DND-41 (cell line): ENCODE data around the gene KCNMA1.

Experiments used
- ATAC-seq: fragments of 200-7000 bp; cut with Tn5 transposase; 3 replicates; pipeline ENCODE4 v1.9.1; 2021; ENCODE audit warnings: low read depth; ENCODE audit not compliant: insufficient read depth
- DNase-seq: peaks from one replicate; pipeline ENCODE4 v3.0.0-alpha.2; 2020
- H2AFZ ChIP-seq: 2 replicates; pipeline ENCODE4 v1.6.0; 2012; ENCODE audit warnings: low read depth, low read length
- H3K27ac ChIP-seq: 2 replicates; pipeline ENCODE4 v1.5.1; 2012; ENCODE audit warnings: low read length, inconsistent platforms
- H3K27me3 ChIP-seq: fragments of 200-600 bp; sonication (generic); 2 replicates; pipeline ENCODE4 v1.6.0; 2012; ENCODE audit warnings: low read length, mild to moderate bottlenecking, inconsistent platforms; ENCODE audit not compliant: insufficient read depth, poor library complexity
- H3K36me3 ChIP-seq: 2 replicates; pipeline ENCODE4 v1.5.1; 2012; ENCODE audit warnings: low read length, inconsistent platforms; ENCODE audit not compliant: insufficient read depth
- H3K4me1 ChIP-seq: 2 replicates; pipeline ENCODE4 v1.5.1; 2012; ENCODE audit warnings: mild to moderate bottlenecking, low read length; ENCODE audit not compliant: insufficient read depth
- H3K4me2 ChIP-seq: 2 replicates; pipeline ENCODE4 v1.6.0; 2012; ENCODE audit warnings: mild to moderate bottlenecking, moderate library complexity, low read length, inconsistent platforms; ENCODE audit not compliant: insufficient read depth
- H3K4me3 ChIP-seq, 2 experiments: fragments of 200-600 bp in 1 of 2; shearing (Covaris generic) in 1 of 2; 2 replicates each; pipeline ENCODE4 v1.5.1; 2012 to 2016; ENCODE audit warnings: inconsistent platforms in 2 of 2, low read length in 2 of 2, mild to moderate bottlenecking in 2 of 2, low read depth in 1 of 2, moderate library complexity in 1 of 2
- H3K79me2 ChIP-seq: 2 replicates; pipeline ENCODE4 v1.6.0; 2012; ENCODE audit warnings: low read length, inconsistent platforms; ENCODE audit not compliant: insufficient read depth
- H3K9ac ChIP-seq: 2 replicates; pipeline ENCODE4 v1.6.0; 2012; ENCODE audit warnings: low read depth, mild to moderate bottlenecking, inconsistent platforms, low read length, moderate library complexity
- H3K9me3 ChIP-seq: 2 replicates; pipeline ENCODE4 v1.5.1; 2012; ENCODE audit warnings: low read length, moderate library complexity, mild to moderate bottlenecking, inconsistent platforms; ENCODE audit not compliant: insufficient read depth, severe bottlenecking
- H4K20me1 ChIP-seq: 2 replicates; pipeline ENCODE4 v1.6.0; 2012; ENCODE audit warnings: low read length; ENCODE audit not compliant: insufficient read depth
- CTCF ChIP-seq: IDR thresholded peaks from 2 replicates; pipeline ENCODE4 v1.5.1; 2012; ENCODE audit warnings: borderline replicate concordance, low read length, moderate library complexity, mild to moderate bottlenecking; ENCODE audit not compliant: poor library complexity, severe bottlenecking; ENCODE audit errors: extremely low read depth
- EZH2 ChIP-seq: IDR thresholded peaks from 3 replicates; pipeline ENCODE4 v1.6.1; 2012; ENCODE audit warnings: borderline replicate concordance, low read depth, mild to moderate bottlenecking, moderate library complexity, low read length, inconsistent platforms; ENCODE audit not compliant: severe bottlenecking

The KCNMA1 gene

GRCh38 chr10:77533146-77533886 is 104.3 kb downstream of the KCNMA1 start:
- DNase-seq (no peak), ATAC-seq (no peak)
- Histone ChIP-seq H3K9me3 (no peaks in the 10 kb centered on the region), H3K4me2 (no peak overlapping the region), H3K27me3 (peaks cover 6% of the 10 kb centered on the region), H3K27ac (no peak overlapping the region), H3K79me2 (no peaks in the 10 kb centered on the region), H3K9ac (no peak overlapping the region), H4K20me1 (no peaks in the 10 kb centered on the region), H3K36me3 (no peaks in the 10 kb centered on the region), H3K4me1 (no peaks in the 10 kb centered on the region), H3K4me3 (no peak overlapping the region), H2AFZ (no peak overlapping the region)
- TF ChIP-seq EZH2: no peak
- no peak for TF ChIP-seq CTCF

GRCh38 chr10:77532068-77532467 is 105.5 kb downstream of the KCNMA1 start:
- H3K9me3 ChIP-seq: no peaks in the 10 kb centered on the region
- H3K4me2 ChIP-seq: no peak overlapping the region
- no peak overlapping the region for H2AFZ ChIP-seq
- no peaks in the 10 kb centered on the region for H3K36me3 ChIP-seq
- H3K4me3 ChIP-seq: no peak overlapping the region
- TF ChIP-seq CTCF: no peak
- no peak for TF ChIP-seq EZH2
- DNase-seq: no peak
- peaks cover 6% of the 10 kb centered on the region for H3K27me3 ChIP-seq
- no peaks in the 10 kb centered on the region for H3K4me1 ChIP-seq
- H3K9ac ChIP-seq: no peak overlapping the region
- H3K27ac ChIP-seq: no peak overlapping the region
- H4K20me1 ChIP-seq: 0 out of 2 replicates have a peak, but pooled peaks cover 5% of the 10 kb centered on the region
- no peaks in the 10 kb centered on the region for H3K79me2 ChIP-seq
- ATAC-seq: no peak

- DNase-seq: no peak
- Histone ChIP-seq H3K9me3 (no peaks in the 10 kb centered on the region), H3K4me1 (no peaks in the 10 kb centered on the region), H2AFZ (no peak overlapping the region), H3K27ac (no peak overlapping the region), H4K20me1 (0 out of 2 replicates have a peak, but pooled peaks cover 5% of the 10 kb centered on the region), H3K36me3 (no peaks in the 10 kb centered on the region), H3K9ac (no peak overlapping the region), H3K79me2 (no peaks in the 10 kb centered on the region), H3K4me3 (no peak overlapping the region), H3K4me2 (no peak overlapping the region), H3K27me3 (peaks cover 6% of the 10 kb centered on the region)
- ATAC-seq: no peak
- no peak for TF ChIP-seq EZH2
Measured at GRCh38 chr10:77531441-77532001, 106.1 kb downstream of the KCNMA1 start.

GRCh38 chr10:77530011-77530410 is 107.6 kb downstream of the KCNMA1 start:
- H3K36me3 ChIP-seq: no peaks in the 10 kb centered on the region
- H3K4me3 ChIP-seq: no peak overlapping the region
- no peak overlapping the region for H2AFZ ChIP-seq
- TF ChIP-seq CTCF: no peak
- no peak for TF ChIP-seq EZH2
- no peak overlapping the region for H3K9ac ChIP-seq
- DNase-seq (no peak), ATAC-seq (no peak)
- peaks cover 6% of the 10 kb centered on the region for H3K27me3 ChIP-seq
- H3K4me1 ChIP-seq: no peaks in the 10 kb centered on the region
- no peak overlapping the region for H3K27ac ChIP-seq
- no peak overlapping the region for H3K4me2 ChIP-seq
- H3K9me3 ChIP-seq: no peaks in the 10 kb centered on the region
- H4K20me1 ChIP-seq: 0 out of 2 replicates have a peak, but pooled peaks cover 5% of the 10 kb centered on the region
- H3K79me2 ChIP-seq: no peaks in the 10 kb centered on the region
